A549 (cell line): Measurements from ENCODE around the gene GUCY2D. TPM values are rescaled to one million over a fixed set of nuclear protein-coding genes. Genes with fewer than 3 reads are reported as not detected.

Experiments used
- ATAC-seq, 2 experiments: fragments of 200-7000 bp in 1 of 2; fragments of >200 bp in 1 of 2; cut with Nextera tagmentation in 1 of 2; cut with Tn5 transposase in 1 of 2; 3 replicates each; pipeline versions ENCODE4 v1.8.0 to v1.9.1; 2018 to 2020; ENCODE audit warnings: mild to moderate bottlenecking in 1 of 2, moderate library complexity in 1 of 2
- CTCF ChIA-PET: fragments of 300-600 bp; sonication (Branson Sonifier 250); formaldehyde crosslinking; extraction: SDS; loops from one replicate; lab custom pipeline; 2021; ENCODE audit warnings: antibody characterized with exemption, inconsistent platforms; lab: Yijun Ruan, JAX
- POLR2A ChIA-PET: fragments of 350-600 bp; formaldehyde crosslinking; extraction: SDS; loops from one replicate; lab custom pipeline; 2021; ENCODE audit warnings: antibody characterized with exemption, inconsistent platforms; lab: Yijun Ruan, JAX
- DNase-seq, 2 experiments: peaks; one replicate each; pipeline versions ENCODE4 v3.0.0 to v3.0.0-alpha.2; 2011 to 2016; ENCODE audit warnings: low read depth in 1 of 2, low spot score in 1 of 2
- FAIRE-seq: peaks from 2 replicates; lab custom pipeline; 2011; peaks lifted over from hg19 to GRCh38; lab: Jason Lieb, UNC
- H3K27ac ChIP-seq, 2 experiments: fragments of >200 bp; sonication (Bioruptor Twin); formaldehyde crosslinking; 3 replicates each; pipeline ENCODE4 v1.5.1; 2016 to 2017
- H3K4me1 ChIP-seq: fragments of >200 bp; sonication (Bioruptor Twin); formaldehyde crosslinking; 3 replicates; pipeline ENCODE4 v1.6.1; 2016
- H3K4me2 ChIP-seq: fragments of >200 bp; sonication (Bioruptor Twin); formaldehyde crosslinking; 3 replicates; pipeline ENCODE4 v1.6.1; 2016
- H3K4me3 ChIP-seq: fragments of >200 bp; sonication (Bioruptor Twin); formaldehyde crosslinking; 3 replicates; pipeline ENCODE4 v1.5.1; 2016
- H3K9me3 ChIP-seq: fragments of >200 bp; sonication (Bioruptor Twin); formaldehyde crosslinking; 3 replicates; pipeline ENCODE4 v1.6.1; 2016
- BHLHE40 ChIP-seq: IDR thresholded peaks from 2 replicates; pipeline ENCODE4 v1.6.1; 2012; ENCODE audit warnings: low read depth, low read length, inconsistent platforms
- CBX2 ChIP-seq: fragments of 200-600 bp; sonication (generic); IDR thresholded peaks from 2 replicates; pipeline ENCODE4 v1.6.1; 2016; ENCODE audit warnings: low read depth, mild to moderate bottlenecking, borderline replicate concordance
- EHMT2 ChIP-seq: fragments of 200-600 bp; sonication (generic); IDR thresholded peaks from 2 replicates; pipeline ENCODE4 v1.6.1; 2016; ENCODE audit warnings: antibody characterized with exemption, low read depth, mild to moderate bottlenecking, moderate library complexity
- ELK1 ChIP-seq: fragments of 150-350 bp; IDR thresholded peaks from 2 replicates; pipeline ENCODE4 v1.6.1; 2014; ENCODE audit warnings: low read depth, mild to moderate bottlenecking, low read length
- EP300 ChIP-seq, 2 experiments: fragments of >200 bp; sonication (Bioruptor Twin); formaldehyde crosslinking; IDR thresholded peaks; 2 replicates in 1 of 2; 3 replicates in 1 of 2; pipeline ENCODE4 v1.6.1; 2016 to 2017
- FOSL2 ChIP-seq, 2 experiments: fragments of 450-650 bp in 1 of 2; fragments of >200 bp in 1 of 2; sonication (Bioruptor Twin) in 1 of 2; formaldehyde crosslinking; IDR thresholded peaks; 2 replicates each; pipeline versions ENCODE4 v1.5.0 to v1.6.1; 2016 to 2020; ENCODE audit warnings: mild to moderate bottlenecking in 1 of 2, moderate library complexity in 1 of 2
- GATA3 ChIP-seq: IDR thresholded peaks from 2 replicates; pipeline ENCODE4 v1.6.1; 2012; ENCODE audit warnings: borderline replicate concordance
- JUNB ChIP-seq: fragments of >200 bp; sonication (Bioruptor Twin); formaldehyde crosslinking; IDR thresholded peaks from 2 replicates; pipeline ENCODE4 v1.6.1; 2016
- KDM1A ChIP-seq: fragments of 200-600 bp; sonication (generic); IDR thresholded peaks from 2 replicates; pipeline ENCODE4 v1.6.1; 2016; ENCODE audit warnings: low read depth, mild to moderate bottlenecking
- MAZ ChIP-seq: fragments of 150-350 bp; IDR thresholded peaks from 2 replicates; pipeline ENCODE4 v1.6.1; 2014; ENCODE audit warnings: antibody characterized with exemption, low read depth, low read length, borderline replicate concordance
- NR3C1 ChIP-seq: fragments of >200 bp; sonication (Bioruptor Twin); formaldehyde crosslinking; IDR thresholded peaks from 3 replicates; pipeline ENCODE4 v1.6.1; 2017
- PHF8 ChIP-seq: fragments of 200-600 bp; sonication (generic); IDR thresholded peaks from 2 replicates; pipeline ENCODE4 v1.6.1; 2016; ENCODE audit warnings: low read depth, mild to moderate bottlenecking, antibody characterized with exemption, moderate library complexity, borderline replicate concordance
- POLR2AphosphoS2 ChIP-seq: conservative IDR thresholded peaks from 2 replicates; pipeline ENCODE4 v1.6.1; 2012; ENCODE audit warnings: low read length, improper control_type of control experiment, inconsistent platforms
- RAD21 ChIP-seq, 2 experiments: fragments of >200 bp in 1 of 2; sonication (Bioruptor Twin) in 1 of 2; formaldehyde crosslinking in 1 of 2; IDR thresholded peaks in 1 of 2; conservative IDR thresholded peaks in 1 of 2; 2 replicates in 1 of 2; 3 replicates in 1 of 2; pipeline ENCODE4 v1.6.1; 2012 to 2018; ENCODE audit warnings: inconsistent platforms in 1 of 2
- RNF2 ChIP-seq: fragments of 200-600 bp; sonication (generic); IDR thresholded peaks from 2 replicates; pipeline ENCODE4 v1.6.1; 2016; ENCODE audit warnings: low read depth, mild to moderate bottlenecking, antibody characterized with exemption, moderate library complexity, borderline replicate concordance
- SREBF2 ChIP-seq: fragments of 450-650 bp; IDR thresholded peaks from 2 replicates; pipeline ENCODE4 v1.6.1; 2014; ENCODE audit warnings: mild to moderate bottlenecking, moderate library complexity
- ZSCAN20 ChIP-seq: fragments of 250-450 bp; sonication (Bioruptor Pico); IDR thresholded peaks from 2 replicates; pipeline ENCODE4 v1.8.0; 2022; ENCODE audit warnings: mild to moderate bottlenecking, moderate library complexity
- WGBS: methylation state at CpG from one replicate; pipeline ENCODE4 v1.1.6; 2017; ENCODE audit errors: missing lambda C conversion rate; 5-methylcytosine and 5-hydroxymethylcytosine counted together
- polyA plus RNA-seq, 4 experiments: library from polyadenylated mRNA; depleted of rRNA in 3 of 4; stranded (reverse); fragments of >200 nt; fragmentation: RNase III in 1 of 4; extraction: RNeasy Plus Mini Kit Qiagen cat#74134 plus additional on column Dnase treatment in 1 of 4; gene quantifications; 2 replicates in 3 of 4; 3 replicates in 1 of 4; pipeline ENCODE4 v1.2.3, GENCODE V29; 2011 to 2017

GUCY2D gene
- polyA plus RNA-seq, 2 of the 4 experiments (the other 2 are of a cell fraction) = 0.14 TPM; not detected in 1

GRCh38 chr17:8003594-8004181 is 1.3 kb downstream of the GUCY2D start (continued):
- TF ChIP-seq NR3C1 (no peak), EHMT2 (no peak), GATA3 (no peak), RNF2 (no peak)

- ChIA-PET POLR2A (no interaction called here), CTCF (interaction anchor here (0.9 to 8.5 kb wide), 11 partner anchors 8 to 107 kb away, joined by 3 to 95 read pairs (median 5); no protein-coding TSS in a partner anchor)
- DNase-seq (no peak), FAIRE-seq (no peak), ATAC-seq (peak in 1 of 2 experiments; percentile 37; a peak in 3 of 6 replicates)
- 78% methylated on average over 6 of the region's 6 CpGs for WGBS
- H3K4me3 ChIP-seq = no peak overlapping the region
- no peak overlapping the region for H3K27ac ChIP-seq
- H3K4me1 ChIP-seq = no peaks in the 10 kb centered on the region
- no peaks in the 10 kb centered on the region for H3K9me3 ChIP-seq
- TF ChIP-seq FOSL2 (IDR thresholded peaks at IDR 0.05) (no peak), FOSL2 (CRISPR knock-in tag; IDR thresholded peaks at IDR 0.05) (0 out of 2 replicates have a peak, but pooled peaks have one; percentile 21), BHLHE40 (no peak)
- TF ChIP-seq, all 56 proteins: peak for 1
- H3K4me2 ChIP-seq = no peak overlapping the region
Measured at GRCh38 chr17:8004899-8005298, 2.5 kb downstream of the GUCY2D start.

GRCh38 chr17:8005357-8005756 is 2.9 kb downstream of the GUCY2D start:
- ATAC-seq (peak; percentile 13 to 38; a peak in 3 of 6 replicates), DNase-seq (no peak), FAIRE-seq (no peak)
- Histone ChIP-seq H3K27ac (no peak overlapping the region), H3K4me3 (no peak overlapping the region), H3K9me3 (no peaks in the 10 kb centered on the region), H3K4me1 (no peaks in the 10 kb centered on the region), H3K4me2 (no peak overlapping the region)
- ChIA-PET CTCF (interaction anchor here (0.6 to 8.5 kb wide), 11 partner anchors 9 to 107 kb away, joined by 3 to 95 read pairs (median 4); partner anchors contain the start of gene RNF227), POLR2A (no interaction called here)
- WGBS = 46% methylated on average over 1 of the region's 1 CpG
- TF ChIP-seq RNF2 = no peak

- POLR2A ChIA-PET = no interaction called here
- TF ChIP-seq RAD21 (conservative IDR thresholded peaks at IDR 0.05 in 1 of 2, IDR thresholded peaks at IDR 0.05 in 1 of 2) = no peak
- no peak for TF ChIP-seq RNF2
- TF ChIP-seq MAZ = no peak
- no peak for TF ChIP-seq JUNB
- TF ChIP-seq SREBF2 = no peak
- TF ChIP-seq BHLHE40 = no peak
- no peak for TF ChIP-seq PHF8
- no peak for TF ChIP-seq EP300 (IDR thresholded peaks at IDR 0.05)
- no peak for TF ChIP-seq POLR2AphosphoS2
- TF ChIP-seq CBX2 = no peak
- no peak for TF ChIP-seq KDM1A
- no peak for TF ChIP-seq ELK1
- no peak for TF ChIP-seq ZSCAN20 (CRISPR knock-in tag)
- TF ChIP-seq, all 56 proteins: peak for 0
- 80% methylated on average over 30 of the region's 30 CpGs for WGBS
- no peak overlapping the region for H3K27ac ChIP-seq
- no peaks in the 10 kb centered on the region for H3K4me1 ChIP-seq
- no peaks in the 10 kb centered on the region for H3K9me3 ChIP-seq
- FAIRE-seq = no peak
- peak in 1 of 2 experiments; percentile 64 for DNase-seq
- no peak overlapping the region for H3K4me2 ChIP-seq
- ATAC-seq = peak in 1 of 2 experiments; percentile 74; a peak in 3 of 6 replicates
- H3K4me3 ChIP-seq = no peak overlapping the region
- CTCF ChIA-PET = interaction anchor here (0.6 to 8.5 kb wide), 11 partner anchors 9 to 143 kb away, joined by 3 to 95 read pairs (median 4); partner anchors contain the start of gene RNF227
Measured at GRCh38 chr17:8005967-8006730, 3.7 kb downstream of the GUCY2D start.
